CD4-positive, alpha-beta T cell treated with Interleukin-4 for 1 hour (primary cell): Measurements from ENCODE around the gene ADGRA3.
"Not testable (repeated sequence)": the region's sequence is repeated elsewhere in the genome, so short reads cannot be mapped to it uniquely, and the experiment has no call there.

Experiments
- DNase-seq, 2 donors: peaks; one replicate each; pipeline ENCODE4 v3.0.0-alpha.2; 2020 to 2022

Gene ADGRA3

DNA sequence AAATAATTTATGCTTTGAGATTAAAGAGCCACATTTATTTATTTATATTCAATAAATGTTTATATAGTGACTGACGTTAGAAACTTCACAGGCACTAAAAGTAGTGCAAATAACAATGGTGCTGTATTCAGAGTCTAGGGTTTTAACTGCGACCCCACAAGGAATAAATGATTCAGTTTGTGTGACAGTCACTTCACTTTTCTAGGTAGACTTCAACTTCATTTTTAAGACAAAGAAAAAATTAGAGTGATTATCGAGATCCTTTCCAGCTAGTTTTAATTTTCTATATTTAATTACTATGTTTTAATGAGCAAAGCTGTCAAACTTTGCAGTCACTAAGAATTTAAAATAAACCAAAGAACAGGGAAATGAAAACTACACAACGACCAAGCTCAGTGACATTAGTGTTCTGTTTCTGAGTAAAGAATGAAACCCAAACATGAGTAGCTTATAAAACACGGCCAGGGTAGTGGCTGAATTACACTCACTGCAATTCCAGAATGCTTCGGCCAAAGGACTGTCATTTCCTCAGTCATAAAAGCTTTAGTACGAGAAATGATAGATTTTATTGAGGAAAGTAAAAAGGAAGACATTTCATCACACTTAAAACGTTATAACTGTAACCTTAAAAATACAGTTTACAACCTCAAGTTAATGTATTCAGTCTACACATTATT, 38.6 kb downstream of the ADGRA3 start:
- DNase-seq: no peak

DNA sequence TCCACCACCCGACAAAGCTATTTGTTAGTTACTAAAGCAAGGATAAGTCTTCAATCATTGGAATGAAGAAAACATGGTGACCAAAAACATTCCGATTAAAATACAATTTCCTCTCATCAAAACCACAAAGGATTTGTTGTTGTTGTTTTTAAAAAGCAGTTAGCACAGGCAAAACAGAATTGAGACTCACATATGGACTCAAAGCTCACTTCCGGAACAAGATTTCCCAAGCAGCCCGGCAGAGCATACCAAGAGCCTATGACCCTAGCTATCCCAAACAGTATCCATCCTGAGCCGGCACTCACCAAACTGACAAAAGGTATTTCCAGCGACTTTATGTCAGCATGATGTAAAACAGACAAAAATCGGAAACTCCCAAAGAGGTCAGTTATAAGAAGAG, 39.9 kb downstream of the ADGRA3 start:
- DNase-seq: no peak

- not testable (repeated sequence) for DNase-seq
Measured at GRCh38 chr4:22475311-22475646, 40.6 kb downstream of the ADGRA3 start.

GRCh38 chr4:22474636-22475310, 41.1 kb downstream of the ADGRA3 start:
- no peak for DNase-seq

- DNase-seq: no peak
Measured at GRCh38 chr4:22473268-22473667, 42.6 kb downstream of the ADGRA3 start.

GRCh38 chr4:22471999-22472461, 43.8 kb downstream of the ADGRA3 start:
- no peak for DNase-seq

DNA sequence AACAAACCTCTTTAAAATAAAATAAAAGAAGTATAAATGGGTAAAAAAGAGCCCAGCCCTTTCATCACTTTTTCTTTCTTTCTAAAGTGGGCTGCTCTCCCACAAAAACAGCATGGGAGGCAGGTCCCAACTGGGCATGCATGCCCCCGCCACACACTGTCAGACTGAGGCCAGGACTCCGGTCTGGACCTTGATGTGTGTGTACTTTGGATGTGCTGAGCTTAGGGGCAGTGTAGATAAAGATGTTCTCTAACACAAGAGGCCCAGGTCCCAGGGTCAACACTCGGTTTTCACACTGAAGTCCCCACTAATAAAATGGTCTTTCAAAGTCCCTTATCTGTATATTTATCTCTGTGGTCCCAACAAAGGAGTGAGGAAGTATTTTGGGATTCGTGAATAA, 44.4 kb downstream of the ADGRA3 start:
- DNase-seq: no peak

GRCh38 chr4:22466581-22466980, 49.3 kb downstream of the ADGRA3 start:
- no peak for DNase-seq

DNA sequence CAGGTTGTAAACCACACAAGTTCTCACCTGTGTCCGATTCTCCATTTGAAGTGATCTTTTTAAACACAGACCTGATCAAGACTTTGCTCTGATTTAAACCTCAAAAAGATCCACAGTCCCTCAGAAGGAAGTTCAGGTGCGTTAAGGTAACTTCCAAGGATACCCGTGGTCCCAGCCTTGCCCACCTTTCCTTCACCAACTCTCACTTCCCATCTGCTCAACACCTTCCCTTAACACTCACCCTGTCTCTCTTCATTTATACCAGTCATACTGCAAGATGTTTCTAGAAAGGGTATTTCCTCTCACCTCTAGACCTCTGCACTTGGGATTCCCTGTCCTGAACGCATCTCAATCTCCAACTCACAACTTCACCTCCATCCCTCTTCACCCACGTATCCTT, 49.9 kb downstream of the ADGRA3 start:
- no peak for DNase-seq

DNA sequence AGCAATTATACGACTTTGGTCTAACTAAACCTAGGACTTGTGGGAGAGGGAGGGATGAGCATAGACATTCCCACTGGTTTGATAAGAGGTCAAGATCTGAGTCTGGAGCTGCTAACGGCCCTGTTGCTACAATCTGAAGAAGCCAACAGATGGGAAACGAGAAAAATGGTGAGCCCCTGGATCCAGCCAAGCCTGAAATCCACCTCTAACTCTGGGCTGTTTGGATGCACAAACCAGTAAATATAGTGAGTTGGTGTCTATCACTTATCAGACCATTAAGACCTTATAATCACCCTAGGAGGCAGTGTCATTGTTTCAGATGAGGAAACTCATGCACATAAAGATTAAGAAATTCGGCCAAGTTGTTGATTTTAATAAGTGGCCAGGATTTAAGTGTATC, 50.5 kb downstream of the ADGRA3 start:
- no peak for DNase-seq

- DNase-seq: no peak
Measured at GRCh38 chr4:22463179-22463578, 52.7 kb downstream of the ADGRA3 start.

- no peak for DNase-seq
Measured at GRCh38 chr4:22462688-22463087, 53.2 kb downstream of the ADGRA3 start.

DNA sequence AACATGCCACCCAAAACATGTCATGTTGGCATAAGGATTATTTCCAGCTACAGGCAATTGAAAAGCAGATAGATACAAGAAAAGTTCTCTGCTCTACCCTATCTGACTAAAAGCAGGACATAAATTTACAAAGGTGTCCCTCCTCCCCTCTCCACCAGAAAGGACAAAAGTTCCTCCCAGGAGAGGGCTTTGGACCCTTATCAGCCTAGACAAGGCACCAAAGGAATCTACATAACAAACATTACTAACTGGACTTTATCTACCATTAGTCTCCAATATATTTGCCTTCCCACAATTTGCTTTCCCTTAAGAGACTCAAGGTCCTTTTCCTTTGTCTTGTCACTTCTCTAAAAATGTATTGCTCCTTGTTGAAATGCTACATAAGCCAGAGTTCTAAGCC, 55.6 kb downstream of the ADGRA3 start:
- DNase-seq: no peak

GRCh38 chr4:22458098-22458497, 57.8 kb downstream of the ADGRA3 start:
- DNase-seq: no peak

DNA sequence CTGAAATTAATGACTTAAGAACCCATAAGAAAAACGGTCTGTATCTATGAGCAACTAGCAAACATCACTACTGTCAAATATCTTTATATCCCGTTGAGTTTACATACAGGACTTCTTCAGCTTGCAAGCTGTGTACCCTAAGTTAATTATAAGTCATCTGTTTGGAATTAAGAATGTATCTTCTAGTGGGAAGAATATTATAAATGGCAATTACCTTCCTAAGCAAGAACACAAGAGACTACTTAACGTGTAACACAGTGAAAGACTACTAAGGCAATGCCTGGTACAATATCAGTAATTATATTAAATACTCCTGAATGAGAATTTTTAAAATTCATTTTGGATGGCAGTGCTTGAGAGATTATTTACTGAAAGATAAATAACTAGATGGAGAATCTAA, 58.5 kb downstream of the ADGRA3 start:
- no peak for DNase-seq

GRCh38 chr4:22456291-22456690, 59.6 kb downstream of the ADGRA3 start:
- DNase-seq: no peak

- no peak for DNase-seq
Measured at GRCh38 chr4:22454955-22455354, 60.9 kb downstream of the ADGRA3 start.

- no peak for DNase-seq
Measured at GRCh38 chr4:22454216-22454838, 61.5 kb downstream of the ADGRA3 start.

DNA sequence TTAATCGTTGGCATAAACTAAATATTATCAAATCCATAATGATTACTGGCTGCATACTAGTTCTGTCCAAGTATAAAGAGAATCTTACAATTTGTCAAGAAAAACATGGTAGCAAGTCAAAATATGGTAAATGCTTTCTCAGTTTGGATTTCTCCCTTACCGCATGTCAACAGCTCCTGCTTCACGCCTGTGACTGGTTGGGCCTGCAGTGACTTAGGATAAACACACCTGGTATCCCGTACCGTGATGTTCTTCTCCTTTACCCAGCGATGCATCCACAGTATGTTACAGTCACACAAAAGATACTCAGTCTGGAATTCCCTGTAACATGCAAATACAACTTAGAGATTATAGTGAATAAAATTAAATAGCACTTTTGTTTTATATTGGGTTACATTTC, 71.1 kb downstream of the ADGRA3 start:
- DNase-seq: no peak

GRCh38 chr4:22442956-22443355, 72.9 kb downstream of the ADGRA3 start:
- DNase-seq: no peak

DNA sequence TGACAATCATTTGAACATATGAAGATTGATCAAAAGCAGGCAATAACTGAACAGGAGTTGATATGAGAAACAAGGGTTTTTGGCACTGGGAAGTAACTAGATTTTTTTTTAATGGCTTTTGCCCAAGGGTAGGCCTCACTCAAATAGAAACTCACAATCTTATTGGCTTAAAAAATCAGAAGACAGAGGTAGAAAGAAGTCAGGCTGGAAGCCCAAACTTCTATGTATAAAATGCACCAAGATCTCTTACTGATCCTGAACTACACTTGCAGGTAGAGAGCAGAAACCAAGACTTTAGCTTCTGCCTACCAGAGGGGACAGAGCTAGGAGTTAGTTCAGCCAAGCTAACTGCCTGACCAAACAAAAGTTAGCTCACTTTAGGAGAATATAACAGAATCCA, 74.9 kb downstream of the ADGRA3 start:
- DNase-seq: no peak

- no peak for DNase-seq
Measured at GRCh38 chr4:22439947-22440346, 75.9 kb downstream of the ADGRA3 start.

GRCh38 chr4:22435652-22436051, 80.2 kb downstream of the ADGRA3 start:
- no peak for DNase-seq

- no peak for DNase-seq
Measured at GRCh38 chr4:22434895-22435294, 81.0 kb downstream of the ADGRA3 start.
